ENCODE measurements around the gene STARD5. TPM values are rescaled to one million over a fixed set of nuclear protein-coding genes. Genes with fewer than 3 reads are reported as not detected.

The STARD5 gene
- total RNA-seq, 4 donors from 2014 or later, result 0.36 to 1.7 (median 0.63) TPM

DNA sequence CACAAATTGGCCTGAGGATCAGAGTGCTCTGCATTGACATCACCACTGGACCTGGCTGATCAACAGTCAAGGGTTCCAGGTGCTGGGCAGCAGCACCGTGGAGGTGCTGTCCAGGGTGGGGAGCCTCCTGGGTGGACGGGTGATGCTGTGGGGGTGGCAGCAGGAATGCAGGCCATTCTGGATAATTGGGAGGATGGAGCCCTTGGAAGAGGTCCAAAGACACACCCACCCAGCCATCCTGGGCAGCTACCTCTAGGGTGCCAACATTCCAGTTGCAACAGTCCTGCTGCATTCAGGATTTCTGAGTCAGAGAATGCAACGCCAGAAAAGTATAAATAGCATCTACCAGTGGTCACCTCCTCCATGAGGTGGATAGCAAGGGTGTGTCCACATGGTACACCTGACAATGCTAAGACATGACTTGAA, 26.8 kb downstream of the STARD5 start:
- H3K27ac ChIP-seq, result peak overlapping the region in 3 of 4 donors; percentile 45 to 65 (median 54)
- TF ChIP-seq POLR2A (IDR thresholded peaks at IDR 0.05), result no peak
- H3K9me3 ChIP-seq, result no peaks in the 10 kb centered on the region
- peak overlapping the region in 3 of 4 donors; percentile 17 to 34 (median 32) for H3K4me3 ChIP-seq
- ATAC-seq, result no peak
- peaks cover 4 to 19% of the 10 kb centered on the region in 2 donors for H3K4me1 ChIP-seq
- no peaks in the 10 kb centered on the region for H3K27me3 ChIP-seq
- intact Hi-C loops (cut with DNase I; ENCODE audit: low total_unique reads) (no loop called here), in situ Hi-C loops (cut with MboI; ENCODE audit: low sequenced_read_pairs in 4 of 4) (no loop called here)
- no peak for DNase-seq
- no peaks in the 10 kb centered on the region for H3K36me3 ChIP-seq

DNA sequence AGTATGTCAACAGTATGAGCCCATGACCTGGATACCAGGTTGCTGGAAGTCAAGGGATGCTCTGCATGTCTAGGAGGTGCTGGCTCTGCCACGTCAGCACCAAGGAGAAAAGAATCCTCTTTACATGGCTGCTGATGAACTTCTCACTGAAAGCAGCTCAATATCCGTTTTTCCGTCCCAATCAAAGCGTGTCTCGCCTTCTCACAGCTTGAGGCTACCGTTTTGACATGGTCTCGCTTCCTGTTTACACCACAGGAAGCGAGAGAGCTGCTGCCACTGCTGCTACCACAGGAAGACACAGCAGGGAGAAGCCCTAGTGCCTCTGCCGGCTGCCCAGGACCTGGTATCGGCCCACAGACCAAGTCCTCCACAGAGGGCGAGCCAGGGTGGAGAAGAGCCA, 27.3 kb downstream of the STARD5 start:
- Histone ChIP-seq H3K4me3 (peak overlapping the region in 2 of 4 donors; percentile 32 to 34), H3K27me3 (no peaks in the 10 kb centered on the region), H3K4me1 (peaks cover 4 to 19% of the 10 kb centered on the region in 2 donors), H3K36me3 (no peaks in the 10 kb centered on the region), H3K27ac (peak overlapping the region in 3 of 4 donors; percentile 45 to 65 (median 54)), H3K9me3 (no peaks in the 10 kb centered on the region)
- in situ Hi-C loops (cut with MboI; ENCODE audit: low sequenced_read_pairs in 4 of 4), result no loop called here
- ATAC-seq (peak in 1 of 2 donors; percentile 39), DNase-seq (peak; percentile 19 to 35)
- TF ChIP-seq, protein P1, sequence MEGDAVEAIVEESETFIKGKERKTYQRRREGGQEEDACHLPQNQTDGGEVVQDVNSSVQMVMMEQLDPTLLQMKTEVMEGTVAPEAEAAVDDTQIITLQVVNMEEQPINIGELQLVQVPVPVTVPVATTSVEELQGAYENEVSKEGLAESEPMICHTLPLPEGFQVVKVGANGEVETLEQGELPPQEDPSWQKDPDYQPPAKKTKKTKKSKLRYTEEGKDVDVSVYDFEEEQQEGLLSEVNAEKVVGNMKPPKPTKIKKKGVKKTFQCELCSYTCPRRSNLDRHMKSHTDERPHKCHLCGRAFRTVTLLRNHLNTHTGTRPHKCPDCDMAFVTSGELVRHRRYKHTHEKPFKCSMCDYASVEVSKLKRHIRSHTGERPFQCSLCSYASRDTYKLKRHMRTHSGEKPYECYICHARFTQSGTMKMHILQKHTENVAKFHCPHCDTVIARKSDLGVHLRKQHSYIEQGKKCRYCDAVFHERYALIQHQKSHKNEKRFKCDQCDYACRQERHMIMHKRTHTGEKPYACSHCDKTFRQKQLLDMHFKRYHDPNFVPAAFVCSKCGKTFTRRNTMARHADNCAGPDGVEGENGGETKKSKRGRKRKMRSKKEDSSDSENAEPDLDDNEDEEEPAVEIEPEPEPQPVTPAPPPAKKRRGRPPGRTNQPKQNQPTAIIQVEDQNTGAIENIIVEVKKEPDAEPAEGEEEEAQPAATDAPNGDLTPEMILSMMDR (IDR thresholded peaks at IDR 0.05 in 4 of 5, conservative IDR thresholded peaks at IDR 0.05 in 1 of 5), result no peak
- TF ChIP-seq POLR2A (IDR thresholded peaks at IDR 0.05), result peak in 1 of 2 donors; percentile 44
- intact Hi-C loops (cut with DNase I; ENCODE audit: low total_unique reads), result no loop called here

DNA sequence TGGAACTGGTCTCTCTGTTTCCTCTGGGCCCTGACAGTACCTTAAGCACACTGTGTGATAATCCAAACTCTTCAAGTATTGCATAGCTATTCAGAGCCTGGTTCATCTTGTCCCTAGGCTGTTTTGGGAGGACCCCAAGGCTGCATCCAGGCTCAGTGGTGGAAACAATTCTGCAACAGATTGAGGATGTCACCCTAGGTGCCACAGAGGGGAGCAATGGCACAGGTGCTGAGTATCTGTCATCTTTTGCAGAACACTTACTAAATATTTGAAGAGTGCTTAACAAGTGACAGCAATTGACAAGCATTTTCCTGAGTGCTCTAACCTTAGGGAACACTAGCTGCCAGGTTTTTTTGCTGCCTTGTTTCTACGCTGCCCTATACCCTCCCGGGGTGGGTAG, 27.8 kb downstream of the STARD5 start:
- Histone ChIP-seq H3K36me3 (no peaks in the 10 kb centered on the region), H3K27me3 (no peaks in the 10 kb centered on the region), H3K9me3 (no peaks in the 10 kb centered on the region), H3K4me3 (no peak overlapping the region), H3K4me1 (peaks cover 4 to 19% of the 10 kb centered on the region in 2 donors), H3K27ac (peak overlapping the region in 3 of 4 donors; percentile 45 to 65 (median 54))
- no peak for TF ChIP-seq POLR2A (IDR thresholded peaks at IDR 0.05)
- TF ChIP-seq, protein P1 (IDR thresholded peaks at IDR 0.05 in 4 of 5, conservative IDR thresholded peaks at IDR 0.05 in 1 of 5), result no peak
- intact Hi-C loops (cut with DNase I; ENCODE audit: low total_unique reads) (no loop called here), in situ Hi-C loops (cut with MboI; ENCODE audit: low sequenced_read_pairs in 4 of 4) (no loop called here)
- DNase-seq (no peak), ATAC-seq (no peak)

DNA sequence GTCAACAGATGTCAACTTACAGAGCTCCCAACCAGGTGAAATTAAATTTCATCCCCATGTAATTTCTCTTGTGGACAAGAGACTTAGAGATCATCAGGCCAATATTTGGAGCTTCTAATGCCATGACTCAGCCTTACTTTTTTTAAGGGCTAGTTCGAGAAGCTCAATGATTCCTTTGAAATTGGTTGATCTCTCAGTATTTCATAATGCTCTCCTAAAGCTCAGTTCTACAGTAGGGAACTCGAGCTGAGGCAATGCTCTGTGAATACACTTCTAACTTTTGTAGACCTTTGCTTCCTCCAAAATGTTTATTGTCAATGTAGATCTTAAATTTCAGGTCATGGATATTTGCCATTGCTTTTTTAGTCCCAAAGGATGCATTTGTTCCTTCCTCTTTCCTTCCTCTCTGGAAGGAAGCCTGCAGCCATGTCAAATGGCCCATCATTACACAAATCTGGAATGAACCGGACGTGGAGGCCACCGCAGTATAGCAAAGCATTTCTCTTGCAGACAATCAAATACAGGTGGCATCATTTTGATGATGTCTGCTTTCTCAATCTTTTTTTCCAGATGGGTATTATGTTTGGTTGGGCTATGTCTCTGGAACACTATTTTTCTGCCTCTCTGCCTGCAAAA, 28.3 kb downstream of the STARD5 start:
- DNase-seq, result no peak

DNA sequence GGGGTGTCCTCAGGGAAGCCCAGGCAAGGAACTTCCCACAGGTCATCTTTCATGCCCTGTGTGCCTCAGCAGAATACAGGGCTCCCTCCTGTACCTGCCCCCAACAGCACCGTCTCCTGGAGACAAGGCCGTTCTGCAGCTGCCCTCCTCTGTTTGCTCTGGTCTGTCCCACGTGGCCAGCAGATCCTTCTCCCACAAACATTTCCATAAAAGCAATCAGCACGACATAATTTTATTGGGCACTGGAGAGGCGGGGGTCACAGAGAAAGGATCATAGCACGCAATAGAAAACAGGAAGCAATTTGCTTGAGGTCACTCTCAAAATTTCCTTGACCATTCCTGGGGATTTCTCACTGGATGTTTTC, 29.4 kb downstream of the STARD5 start:
- no peak for ATAC-seq
- no peaks in the 10 kb centered on the region for H3K36me3 ChIP-seq
- TF ChIP-seq, protein P1 (IDR thresholded peaks at IDR 0.05 in 4 of 5, conservative IDR thresholded peaks at IDR 0.05 in 1 of 5), result no peak
- TF ChIP-seq POLR2A (IDR thresholded peaks at IDR 0.05), result no peak
- H3K4me1 ChIP-seq, result peaks cover 4 to 19% of the 10 kb centered on the region in 2 donors
- H3K4me3 ChIP-seq, result no peak overlapping the region
- in situ Hi-C loops (cut with MboI; ENCODE audit: low sequenced_read_pairs in 4 of 4) (no loop called here), intact Hi-C loops (cut with DNase I; ENCODE audit: low total_unique reads) (no loop called here)
- no peak overlapping the region for H3K27ac ChIP-seq
- no peaks in the 10 kb centered on the region for H3K9me3 ChIP-seq
- DNase-seq, result no peak
- H3K27me3 ChIP-seq, result no peaks in the 10 kb centered on the region

More for the DNA sequence above, 28.3 kb downstream of the STARD5 start:
- Histone ChIP-seq H3K36me3 (no peaks in the 10 kb centered on the region), H3K27ac (no peak overlapping the region), H3K9me3 (no peaks in the 10 kb centered on the region), H3K4me3 (no peak overlapping the region), H3K27me3 (no peaks in the 10 kb centered on the region), H3K4me1 (peaks cover 4 to 19% of the 10 kb centered on the region in 2 donors)
- TF ChIP-seq, protein P1 (IDR thresholded peaks at IDR 0.05 in 4 of 5, conservative IDR thresholded peaks at IDR 0.05 in 1 of 5), result no peak
- TF ChIP-seq POLR2A (IDR thresholded peaks at IDR 0.05), result no peak
- in situ Hi-C loops (cut with MboI; ENCODE audit: low sequenced_read_pairs in 4 of 4) (no loop called here), intact Hi-C loops (cut with DNase I; ENCODE audit: low total_unique reads) (no loop called here)
- ATAC-seq, result no peak

Measured in gastrocnemius medialis (tissue), 4 donors.